GM13976 (cell line): Measurements from ENCODE around the gene SLC6A11.

Experiments used
- DNase-seq: peaks from one replicate; pipeline ENCODE4 v3.0.0; 2012; ENCODE audit warnings: low spot score
- CTCF ChIP-seq: IDR thresholded peaks from 2 replicates; pipeline ENCODE4 v1.5.1; 2012; ENCODE audit warnings: borderline replicate concordance, mild to moderate bottlenecking; ENCODE audit not compliant: insufficient read depth; ENCODE audit errors: extremely low read depth, missing control alignments, control extremely low read depth
- in situ Hi-C: fragments of 300-500 bp; cut with MboI; formaldehyde crosslinking; loops from one replicate; pipeline ENCODE4 v1.12.0; 2022; ENCODE audit warnings: low sequenced_read_pairs, mixed read lengths, inconsistent platforms; ENCODE audit not compliant: unreplicated experiment

The SLC6A11 gene

DNA sequence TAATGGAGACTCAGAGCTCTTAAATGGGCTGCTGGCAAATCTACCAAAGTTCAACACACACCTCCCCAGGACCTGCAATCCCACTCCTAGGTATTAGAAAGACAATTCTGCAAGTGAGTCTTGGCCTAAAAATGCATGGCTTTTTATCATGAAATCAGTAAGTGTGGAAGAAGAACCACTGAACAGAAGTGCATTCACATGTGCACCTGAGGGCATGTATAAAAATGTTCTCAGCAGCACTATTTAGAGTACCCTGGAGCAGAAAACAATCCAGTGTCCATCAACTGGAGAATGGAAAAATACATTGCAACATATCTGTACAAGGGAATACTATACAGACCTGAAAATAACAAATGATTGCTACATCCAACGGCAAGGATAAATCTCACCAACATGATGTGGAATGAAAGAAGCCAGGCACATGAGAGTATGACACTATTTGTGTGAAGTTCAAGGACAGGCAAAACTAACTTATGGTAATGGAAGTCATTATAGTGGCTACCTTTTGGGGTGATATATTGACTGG, 168.4 kb downstream of the SLC6A11 start:
- no peak for DNase-seq
- no peak for TF ChIP-seq CTCF
- in situ Hi-C loops: no loop called here

GRCh38 chr3:10985181-10985580, 169.2 kb downstream of the SLC6A11 start:
- no peak for DNase-seq
- in situ Hi-C loops: no loop called here
- no peak for TF ChIP-seq CTCF

DNA sequence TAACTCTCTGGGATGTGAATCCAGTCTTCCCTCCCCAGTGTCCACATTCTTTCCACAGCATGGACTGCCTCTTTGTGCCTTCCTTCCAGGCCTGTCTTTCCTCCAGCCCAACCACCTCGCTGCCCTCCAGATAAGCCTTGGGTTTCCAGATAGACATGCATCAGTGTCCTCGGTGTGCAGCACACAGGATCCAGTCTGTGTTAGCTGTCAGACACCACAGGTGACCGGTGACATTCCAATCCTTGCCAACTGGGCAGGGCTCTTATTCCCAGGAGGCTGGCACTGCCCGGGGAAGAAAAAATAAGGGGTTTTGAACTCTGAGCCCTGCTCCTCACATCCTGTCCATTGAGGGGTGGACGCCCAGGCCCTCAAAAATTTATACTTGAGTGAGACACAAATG, 170.6 kb downstream of the SLC6A11 start:
- no peak for DNase-seq
- in situ Hi-C loops: no loop called here
- TF ChIP-seq CTCF: no peak

DNA sequence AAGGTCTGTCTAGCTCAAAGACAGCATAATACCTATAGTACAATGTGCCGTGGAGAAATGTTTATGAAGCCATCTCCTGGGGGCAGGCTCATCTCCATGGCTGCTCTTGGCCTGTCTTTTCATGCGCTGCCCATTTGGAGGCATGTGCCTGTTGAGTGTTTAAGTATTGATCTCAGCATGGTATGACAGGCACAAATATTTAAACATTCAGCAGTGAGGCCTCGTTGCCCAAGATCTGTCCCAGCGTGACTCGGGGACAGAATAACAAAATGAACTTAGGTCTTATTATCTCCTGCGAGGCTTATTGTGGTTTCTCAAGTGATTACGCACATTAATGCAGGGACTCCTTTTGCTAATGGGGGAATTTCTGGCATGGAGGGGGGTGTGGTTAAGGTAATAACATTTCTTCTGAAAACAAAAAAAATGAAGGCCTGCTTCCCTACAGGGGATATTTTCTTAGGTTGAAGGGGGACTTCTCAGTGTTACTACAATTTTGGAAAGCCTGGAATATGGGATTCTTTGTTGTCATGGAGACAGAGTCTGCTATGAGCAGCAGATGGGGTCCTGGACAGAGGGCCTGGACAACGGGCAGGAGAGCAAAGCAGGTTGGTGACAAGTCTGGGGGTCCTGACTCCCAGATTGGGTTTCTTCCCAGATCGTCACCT, 172.1 kb downstream of the SLC6A11 start:
- TF ChIP-seq CTCF: no peak
- in situ Hi-C loops: no loop called here
- no peak for DNase-seq

DNA sequence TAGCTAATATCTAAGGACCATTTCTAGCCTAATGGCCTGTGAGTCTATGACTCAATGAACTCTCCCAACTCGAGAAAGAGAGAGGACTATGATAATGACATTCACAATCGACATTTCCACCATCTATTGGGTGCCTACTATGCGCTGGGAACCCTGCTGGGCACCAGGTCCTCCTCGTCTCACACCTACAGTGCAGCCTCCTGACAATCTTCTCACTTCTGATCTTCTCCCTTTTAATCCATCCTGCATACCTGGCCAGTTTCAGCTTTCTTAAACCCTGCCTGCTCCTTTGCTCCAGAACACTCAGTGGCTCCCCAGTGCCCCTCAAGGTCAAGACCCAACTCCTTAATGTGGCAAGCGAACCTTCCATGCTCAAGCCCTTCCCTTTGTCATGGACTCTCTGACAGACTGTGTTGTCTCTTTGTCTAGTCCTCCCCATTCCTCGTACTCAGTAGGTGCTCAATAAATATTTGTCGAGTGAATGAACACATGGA, 173.0 kb downstream of the SLC6A11 start:
- TF ChIP-seq CTCF: no peak
- DNase-seq: no peak
- in situ Hi-C loops: no loop called here
